Measurements from ENCODE around the gene UFD1. TPM values are rescaled to one million over a fixed set of nuclear protein-coding genes. Genes with fewer than 3 reads are reported as not detected.
A peak's percentile ranks its signal among the peaks of the same experiment; 100 is the strongest.

UFD1 gene
- total and polyA plus RNA-seq, 9 of the 15 experiments (the other 6 are each of a cell fraction or from before 2014, with no cell fraction given) = 238 to 645 (median 363) TPM

GRCh38 chr22:19508024-19508776, 29.2 kb upstream of the UFD1 start (continued):
- TF ChIP-seq CREB1 (IDR thresholded peaks at IDR 0.05) (no peak), CREB1 (CRISPR knock-in tag; IDR thresholded peaks at IDR 0.05) (no peak), RBM14 (IDR thresholded peaks at IDR 0.05; ENCODE audit: borderline replicate concordance, insufficient read depth, low read depth, low read length) (no peak), ZC3H4 (CRISPR knock-in tag; IDR thresholded peaks at IDR 0.05; ENCODE audit: borderline replicate concordance) (peak; percentile 84; the same call in 1 of the 2 replicates), SIN3B (IDR thresholded peaks at IDR 0.05; ENCODE audit: low read depth) (no peak), ZNF589 (CRISPR knock-in tag; IDR thresholded peaks at IDR 0.05; ENCODE audit: low read depth) (no peak), ELF4 (CRISPR knock-in tag; IDR thresholded peaks at IDR 0.05) (no peak), PPARD (CRISPR knock-in tag; IDR thresholded peaks at IDR 0.05) (no peak), RBM39 (optimal IDR thresholded peaks at IDR 0.05; ENCODE audit: low read depth, low read length) (peak; percentile 84), ARID3B (CRISPR knock-in tag; IDR thresholded peaks at IDR 0.05; ENCODE audit: borderline replicate concordance) (no peak), TEAD4 (IDR thresholded peaks at IDR 0.05; ENCODE audit: low read length) (no peak), TEAD4 (CRISPR knock-in tag; IDR thresholded peaks at IDR 0.05; ENCODE audit: borderline replicate concordance) (peak; percentile 80; the same call in 1 of the 2 replicates), MCM2 (IDR thresholded peaks at IDR 0.05; ENCODE audit: low read depth) (no peak), THRA (IDR thresholded peaks at IDR 0.05) (no peak), ZNF75A (CRISPR knock-in tag; IDR thresholded peaks at IDR 0.05) (no peak), SMARCE1 (IDR thresholded peaks at IDR 0.05) (no peak), TFAP4 (CRISPR knock-in tag; IDR thresholded peaks at IDR 0.05; ENCODE audit: borderline replicate concordance) (peak; percentile 48; the same call in 1 of the 2 replicates), USF2 (CRISPR knock-in tag; IDR thresholded peaks at IDR 0.05) (no peak), NR0B1 (IDR thresholded peaks at IDR 0.05; ENCODE audit: partially characterized antibody) (no peak)
